Thyroid gland (tissue), 4 donors: ENCODE measurements around the gene WDR81. TPM values are rescaled to one million over a fixed set of nuclear protein-coding genes. Genes with fewer than 3 reads are reported as not detected.
A peak's percentile ranks its signal among the peaks of the same experiment; 100 is the strongest.

Experiments
- DNase-seq, 2 donors: peaks; one replicate each; pipeline ENCODE4 v3.0.0-alpha.2; 2019
- H3K27ac ChIP-seq, 3 donors: fragments of 200-600 bp; sonication (generic); 1 replicate in 2 of 3; 2 replicates in 1 of 3; pipeline ENCODE4 v1.5.1; 2016 to 2019; ENCODE audit warnings: mild to moderate bottlenecking in 1 of 3, moderate library complexity in 1 of 3
- H3K27me3 ChIP-seq: fragments of 200-600 bp; sonication (generic); one replicate; pipeline ENCODE4 v1.5.1; 2019
- H3K36me3 ChIP-seq, 2 donors: fragments of 200-600 bp; sonication (generic); one replicate each; pipeline ENCODE4 v1.5.1; 2016 to 2019
- H3K4me1 ChIP-seq, 2 donors: fragments of 200-600 bp; sonication (generic); one replicate each; pipeline ENCODE4 v1.5.1; 2017 to 2019
- H3K4me3 ChIP-seq, 3 donors: fragments of 200-600 bp; sonication (generic); replicated peaks in 1 of 3; 1 replicate in 2 of 3; 2 replicates in 1 of 3; pipeline ENCODE4 v1.5.1; 2016; ENCODE audit warnings: mild to moderate bottlenecking in 1 of 3
- H3K9me3 ChIP-seq: fragments of 200-600 bp; sonication (generic); one replicate; pipeline ENCODE4 v1.5.1; 2017
- POLR2A ChIP-seq, 2 donors: fragments of 450-650 bp; IDR thresholded peaks; one replicate each; pipeline ENCODE4 v1.6.1; 2017; ENCODE audit warnings: antibody characterized with exemption in 2 of 2, mild to moderate bottlenecking in 2 of 2, moderate library complexity in 1 of 2
- WGBS, 2 donors: methylation state at CpG; one replicate each; pipeline ENCODE4 v1.1.5; 2017; 5-methylcytosine and 5-hydroxymethylcytosine counted together
- intact Hi-C: fragments of 100-400 bp; cut with DNase I; formaldehyde crosslinking; loops from one replicate; pipeline ENCODE4 v1.15.1; 2023
- total RNA-seq, 4 donors: library from RNA; depleted of rRNA; stranded (reverse); fragments of >200 nt; gene quantifications; one replicate each; pipeline ENCODE4 v1.2.3, GENCODE V29; 2016
- TF ChIP-seq, protein P1 (sequence below), 6 experiments: fragments of 200-600 bp in 3 of 6; fragments of 450-650 bp in 3 of 6; sonication (generic) in 3 of 6; IDR thresholded peaks; one replicate each; pipeline ENCODE4 v1.5.1; 2016 to 2019; ENCODE audit warnings: antibody characterized with exemption in 6 of 6, mild to moderate bottlenecking in 2 of 6, inconsistent platforms in 1 of 6, moderate library complexity in 1 of 6

The WDR81 gene
- total RNA-seq, 4 donors from 2014 or later = 25.6 to 31.0 (median 30.3) TPM

DNA sequence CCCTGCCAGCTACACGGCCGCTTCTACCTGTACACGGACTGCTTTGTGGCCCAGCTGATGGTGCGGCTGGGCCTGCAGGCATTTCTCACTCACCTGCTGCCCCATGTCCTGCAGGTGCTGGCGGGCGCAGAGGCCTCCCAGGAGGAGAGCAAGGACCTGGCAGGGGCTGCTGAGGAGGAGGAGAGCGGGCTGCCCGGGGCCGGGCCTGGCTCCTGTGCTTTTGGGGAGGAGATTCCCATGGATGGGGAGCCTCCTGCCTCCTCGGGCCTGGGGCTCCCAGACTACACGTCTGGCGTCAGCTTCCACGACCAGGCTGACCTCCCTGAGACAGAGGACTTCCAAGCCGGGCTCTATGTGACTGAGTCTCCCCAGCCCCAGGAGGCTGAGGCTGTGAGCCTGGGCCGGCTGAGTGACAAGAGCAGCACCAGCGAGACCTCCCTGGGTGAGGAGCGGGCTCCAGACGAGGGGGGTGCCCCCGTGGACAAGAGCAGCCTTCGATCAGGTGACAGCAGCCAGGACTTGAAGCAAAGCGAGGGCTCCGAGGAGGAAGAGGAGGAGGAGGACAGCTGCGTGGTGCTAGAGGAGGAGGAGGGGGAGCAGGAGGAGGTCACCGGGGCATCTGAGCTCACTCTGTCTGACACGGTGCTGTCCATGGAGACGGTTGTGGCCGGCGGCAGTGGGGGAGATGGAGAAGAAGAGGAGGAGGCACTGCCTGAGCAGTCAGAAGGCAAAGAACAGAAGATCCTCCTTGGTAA is 3.5 kb downstream of the WDR81 start:
- no peak overlapping the region for H3K4me3 ChIP-seq
- TF ChIP-seq, protein P1, sequence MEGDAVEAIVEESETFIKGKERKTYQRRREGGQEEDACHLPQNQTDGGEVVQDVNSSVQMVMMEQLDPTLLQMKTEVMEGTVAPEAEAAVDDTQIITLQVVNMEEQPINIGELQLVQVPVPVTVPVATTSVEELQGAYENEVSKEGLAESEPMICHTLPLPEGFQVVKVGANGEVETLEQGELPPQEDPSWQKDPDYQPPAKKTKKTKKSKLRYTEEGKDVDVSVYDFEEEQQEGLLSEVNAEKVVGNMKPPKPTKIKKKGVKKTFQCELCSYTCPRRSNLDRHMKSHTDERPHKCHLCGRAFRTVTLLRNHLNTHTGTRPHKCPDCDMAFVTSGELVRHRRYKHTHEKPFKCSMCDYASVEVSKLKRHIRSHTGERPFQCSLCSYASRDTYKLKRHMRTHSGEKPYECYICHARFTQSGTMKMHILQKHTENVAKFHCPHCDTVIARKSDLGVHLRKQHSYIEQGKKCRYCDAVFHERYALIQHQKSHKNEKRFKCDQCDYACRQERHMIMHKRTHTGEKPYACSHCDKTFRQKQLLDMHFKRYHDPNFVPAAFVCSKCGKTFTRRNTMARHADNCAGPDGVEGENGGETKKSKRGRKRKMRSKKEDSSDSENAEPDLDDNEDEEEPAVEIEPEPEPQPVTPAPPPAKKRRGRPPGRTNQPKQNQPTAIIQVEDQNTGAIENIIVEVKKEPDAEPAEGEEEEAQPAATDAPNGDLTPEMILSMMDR (IDR thresholded peaks at IDR 0.05) = no peak
- no peak for TF ChIP-seq POLR2A (IDR thresholded peaks at IDR 0.05)
- intact Hi-C loops = loop anchor here (5.0 kb wide), 1 partner anchor 59 kb away; no protein-coding TSS in a partner anchor
- no peak overlapping the region for H3K27ac ChIP-seq
- H3K4me1 ChIP-seq = peaks cover 14 to 25% of the 10 kb centered on the region in 2 donors
- H3K9me3 ChIP-seq = no peaks in the 10 kb centered on the region
- no peak for DNase-seq
- H3K27me3 ChIP-seq = no peaks in the 10 kb centered on the region
- peaks cover 13 to 21% of the 10 kb centered on the region in 2 donors for H3K36me3 ChIP-seq
- WGBS, 2 donors = 88 to 93% methylated on average over 24 to 26 of the region's 28 CpGs

DNA sequence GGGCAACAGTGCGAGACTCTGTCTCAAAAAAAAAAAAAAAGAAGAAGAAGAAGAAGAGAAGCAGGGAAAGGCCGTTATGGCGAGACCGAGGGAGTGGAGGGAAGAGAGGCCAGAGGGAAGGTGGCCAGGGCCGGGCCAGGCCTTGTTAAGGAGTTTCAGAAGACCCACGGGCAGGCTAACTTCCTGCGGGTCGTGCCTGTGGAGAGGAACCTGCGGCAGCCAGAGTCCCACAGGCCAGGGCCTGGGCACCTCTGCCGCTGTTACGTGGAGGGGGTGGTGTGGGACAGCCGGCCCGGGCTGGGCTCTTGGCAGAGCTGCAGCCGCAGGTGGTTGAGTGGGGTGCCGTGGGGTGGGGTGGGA is 5.4 kb downstream of the WDR81 start:
- peak overlapping the region in 2 of 3 donors; percentile 61 to 76 for H3K27ac ChIP-seq
- intact Hi-C loops = loop anchor here (5.0 kb wide), 1 partner anchor 57 kb away; no protein-coding TSS in a partner anchor
- TF ChIP-seq POLR2A (IDR thresholded peaks at IDR 0.05) = no peak

GRCh38 chr17:1730326-1731193 is 6.1 kb downstream of the WDR81 start:
- DNase-seq = peak; percentile 53 to 54
- TF ChIP-seq, protein P1 (IDR thresholded peaks at IDR 0.05) = no peak
- no peak for TF ChIP-seq POLR2A (IDR thresholded peaks at IDR 0.05)
- no peaks in the 10 kb centered on the region for H3K9me3 ChIP-seq
- 80 to 90% methylated on average over 2 to 13 of the region's 40 CpGs for WGBS, 2 donors
- peaks cover 16 to 29% of the 10 kb centered on the region in 2 donors for H3K36me3 ChIP-seq
- no peaks in the 10 kb centered on the region for H3K27me3 ChIP-seq
- intact Hi-C loops = no loop called here
- peaks cover 0 to 9% of the 10 kb centered on the region in 2 donors for H3K4me1 ChIP-seq
- H3K4me3 ChIP-seq = no peak overlapping the region
- peak overlapping the region; percentile 39 to 76 (median 61) for H3K27ac ChIP-seq

More for the DNA sequence above, 5.4 kb downstream of the WDR81 start:
- peaks cover 6 to 15% of the 10 kb centered on the region in 2 donors for H3K4me1 ChIP-seq
- H3K4me3 ChIP-seq = no peak overlapping the region
- no peak for DNase-seq
- H3K36me3 ChIP-seq = peaks cover 16 to 29% of the 10 kb centered on the region in 2 donors
- no peaks in the 10 kb centered on the region for H3K9me3 ChIP-seq
- H3K27me3 ChIP-seq = no peaks in the 10 kb centered on the region
- 68 to 69% methylated on average over 12 to 13 of the region's 15 CpGs for WGBS, 2 donors

GRCh38 chr17:1731194-1731506 is 6.6 kb downstream of the WDR81 start:
- no peak for DNase-seq
- no peak for TF ChIP-seq POLR2A (IDR thresholded peaks at IDR 0.05)
- TF ChIP-seq, protein P1 (IDR thresholded peaks at IDR 0.05) = no peak
- H3K27ac ChIP-seq = peak overlapping the region in 1 of 3 donors; percentile 17
- intact Hi-C loops = no loop called here
- H3K36me3 ChIP-seq = peaks cover 16 to 31% of the 10 kb centered on the region in 2 donors
- no peak overlapping the region for H3K4me3 ChIP-seq
- 90 to 96% methylated on average over 4 to 10 of the region's 10 CpGs for WGBS, 2 donors
- H3K4me1 ChIP-seq = peaks cover 0 to 6% of the 10 kb centered on the region in 2 donors
- no peaks in the 10 kb centered on the region for H3K9me3 ChIP-seq
- H3K27me3 ChIP-seq = no peaks in the 10 kb centered on the region

DNA sequence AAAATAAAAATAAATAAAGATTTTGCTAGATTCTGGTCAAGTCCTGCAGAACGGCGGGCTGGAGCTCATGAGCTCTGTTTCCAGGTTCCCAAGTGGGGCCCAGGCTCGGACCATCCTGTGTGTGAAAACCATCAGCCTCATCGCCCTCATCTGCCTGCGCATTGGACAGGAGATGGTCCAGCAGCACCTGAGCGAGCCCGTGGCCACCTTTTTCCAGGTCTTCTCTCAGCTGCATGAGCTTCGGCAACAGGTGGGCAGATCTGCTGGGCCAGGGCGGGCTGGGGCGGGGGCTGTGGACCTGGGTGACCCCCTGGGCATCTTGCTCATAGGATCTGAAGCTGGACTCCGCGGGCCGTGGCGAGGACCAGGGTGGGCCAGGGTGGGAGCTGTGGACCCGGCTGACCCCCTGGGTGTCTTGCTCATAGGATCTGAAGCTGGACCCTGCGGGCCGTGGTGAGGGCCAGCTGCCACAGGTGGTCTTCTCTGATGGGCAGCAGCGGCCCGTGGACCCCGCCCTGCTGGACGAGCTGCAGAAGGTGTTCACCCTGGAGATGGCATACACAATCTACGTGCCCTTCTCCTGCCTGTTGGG is 7.8 kb downstream of the WDR81 start:
- intact Hi-C loops = no loop called here
- Histone ChIP-seq H3K27me3 (no peaks in the 10 kb centered on the region), H3K36me3 (peaks cover 13 to 33% of the 10 kb centered on the region in 2 donors), H3K4me3 (no peak overlapping the region), H3K4me1 (peaks cover 0 to 6% of the 10 kb centered on the region in 2 donors), H3K9me3 (no peaks in the 10 kb centered on the region), H3K27ac (no peak overlapping the region)
- TF ChIP-seq, protein P1 (IDR thresholded peaks at IDR 0.05) = no peak
- TF ChIP-seq POLR2A (IDR thresholded peaks at IDR 0.05) = no peak
- 93 to 95% methylated on average over 16 to 17 of the region's 22 CpGs for WGBS, 2 donors
- no peak for DNase-seq
